K562 (cell line): Measurements from ENCODE around the gene POSTN. TPM values are rescaled to one million over a fixed set of nuclear protein-coding genes. Genes with fewer than 3 reads are reported as not detected.

Experiments
- ATAC-seq: fragments of 200-7000 bp; cut with Tn5 transposase; 3 replicates; pipeline ENCODE4 v1.9.1; 2020; ENCODE audit warnings: moderate library complexity
- BruUV-seq: library from RNA; stranded (reverse); fragments of 400-500 nt; replicated peaks from 2 replicates; lab custom pipeline; 2021; lab: Mats Ljungman, UMichigan
- CTCF ChIA-PET: fragments of 300-600 bp; formaldehyde crosslinking; extraction: SDS; loops from one replicate; lab custom pipeline; 2021; ENCODE audit warnings: low intra/inter-chr PET ratio; lab: Yijun Ruan, JAX
- POLR2A ChIA-PET: fragments of 300-600, 350-650 bp; sonication (Branson Sonifier 250); formaldehyde crosslinking; extraction: SDS; loops from one replicate; lab custom pipeline; 2021; ENCODE audit warnings: antibody characterized with exemption, inconsistent platforms; lab: Yijun Ruan, JAX
- DNase-seq, 4 experiments: peaks; one replicate each; pipeline versions ENCODE4 v3.0.0 to v3.0.0-alpha.2; 2011 to 2018; ENCODE audit warnings: low spot score in 3 of 4, mixed read lengths in 3 of 4; ENCODE audit errors: extremely low read depth in 1 of 4
- FAIRE-seq: peaks from 2 replicates; lab custom pipeline; 2011; peaks lifted over from hg19 to GRCh38; lab: Jason Lieb, UNC
- H2AFZ ChIP-seq: 2 replicates; pipeline ENCODE4 v1.6.0; 2011; ENCODE audit warnings: low read depth, low read length, control low read depth, inconsistent platforms
- H3K27ac ChIP-seq: fragments of 200-600 bp; 3 replicates; pipeline ENCODE4 v1.8.0; 2011; ENCODE audit warnings: low read depth, mild to moderate bottlenecking, control low read depth, inconsistent platforms, low read length, moderate library complexity, mixed read lengths; ENCODE audit errors: extremely low read depth
- H3K27me3 ChIP-seq, 2 experiments: fragments of 300-600 bp in 1 of 2; 2 replicates in 1 of 2; 3 replicates in 1 of 2; pipeline versions ENCODE4 v1.6.0 to v1.8.0; 2011; ENCODE audit warnings: inconsistent platforms in 2 of 2, low read length in 2 of 2, mild to moderate bottlenecking in 1 of 2, mixed read lengths in 1 of 2, moderate library complexity in 1 of 2; ENCODE audit not compliant: control insufficient read depth in 2 of 2, insufficient read depth in 2 of 2
- H3K36me3 ChIP-seq: fragments of 300-600 bp; 3 replicates; pipeline ENCODE4 v1.8.0; 2011; ENCODE audit warnings: mild to moderate bottlenecking, low read length, inconsistent platforms; ENCODE audit not compliant: control insufficient read depth, insufficient read depth
- H3K4me1 ChIP-seq, 2 experiments: fragments of 200-600 bp in 1 of 2; replicated peaks in 1 of 2; 2 replicates in 1 of 2; 3 replicates in 1 of 2; pipeline versions ENCODE4 v1.5.1 to v1.8.0; 2011; ENCODE audit warnings: inconsistent platforms in 2 of 2, low read length in 2 of 2, mild to moderate bottlenecking in 1 of 2, mixed read lengths in 1 of 2, moderate library complexity in 1 of 2; ENCODE audit not compliant: control insufficient read depth in 2 of 2, insufficient read depth in 2 of 2
- H3K4me2 ChIP-seq: 2 replicates; pipeline ENCODE4 v1.6.1; 2011; ENCODE audit warnings: low read length, control low read depth, inconsistent platforms, mixed read lengths; ENCODE audit not compliant: insufficient read depth
- H3K4me3 ChIP-seq: fragments of 200-600 bp; sonication (generic), shearing (Covaris generic); 2 replicates; pipeline ENCODE4 v1.5.1; 2016; ENCODE audit warnings: control low read depth, inconsistent platforms
- H3K79me2 ChIP-seq: fragments of 200-600 bp; 3 replicates; pipeline ENCODE4 v1.8.0; 2011; ENCODE audit warnings: low read length, inconsistent platforms; ENCODE audit not compliant: control insufficient read depth, insufficient read depth
- H3K9ac ChIP-seq, 2 experiments: 2 replicates each; pipeline versions ENCODE4 v1.6.0 to v1.6.1; 2011; ENCODE audit warnings: low read depth in 2 of 2, low read length in 2 of 2, control low read depth in 1 of 2, inconsistent platforms in 1 of 2, mild to moderate bottlenecking in 1 of 2, mixed read lengths in 1 of 2; ENCODE audit not compliant: insufficient read depth in 1 of 2
- H3K9me1 ChIP-seq: one replicate; pipeline ENCODE4 v1.6.0; 2011; ENCODE audit warnings: inconsistent platforms, mild to moderate bottlenecking, low read length, moderate library complexity; ENCODE audit not compliant: control insufficient read depth, insufficient read depth
- H3K9me3 ChIP-seq: replicated peaks from 2 replicates; pipeline ENCODE4 v1.5.1; 2011; ENCODE audit warnings: low read depth, low read length, inconsistent platforms; ENCODE audit not compliant: control insufficient read depth, insufficient read depth
- H4K20me1 ChIP-seq: replicated peaks from 2 replicates; pipeline ENCODE4 v1.6.1; 2011; ENCODE audit warnings: low read length, inconsistent platforms, mixed read lengths; ENCODE audit not compliant: control insufficient read depth, insufficient read depth
- GTF2E2 ChIP-seq: fragments of 200-800 bp; sonication (Bioruptor generic); IDR thresholded peaks from 2 replicates; pipeline ENCODE4 v1.6.1; 2016; ENCODE audit warnings: missing genetic modification characterization, missing compliant biosample characterization
- HIVEP1 ChIP-seq: fragments of 250-450 bp; sonication (Bioruptor Pico); IDR thresholded peaks from 2 replicates; pipeline ENCODE4 v1.4.0; 2020; ENCODE audit warnings: mild to moderate bottlenecking
- MECOM ChIP-seq: fragments of 250-450 bp; sonication (Bioruptor Pico); IDR thresholded peaks from 2 replicates; pipeline ENCODE4 v1.8.0; 2022; ENCODE audit warnings: inconsistent platforms
- NFIC ChIP-seq: fragments of 450-650 bp; IDR thresholded peaks from 2 replicates; pipeline ENCODE4 v1.6.1; 2017; ENCODE audit warnings: mild to moderate bottlenecking, inconsistent platforms
- SMARCA5 ChIP-seq: fragments of 450-650 bp; IDR thresholded peaks from 2 replicates; pipeline ENCODE4 v1.6.1; 2016
- SMARCC2 ChIP-seq: fragments of 450-650 bp; IDR thresholded peaks from 2 replicates; pipeline ENCODE4 v1.6.1; 2017; ENCODE audit warnings: antibody characterized with exemption, moderate library complexity, mild to moderate bottlenecking, low read depth
- ZNF140 ChIP-seq: fragments of 250-450 bp; sonication (Bioruptor Pico); IDR thresholded peaks from 2 replicates; pipeline ENCODE4 v1.8.0; 2021; ENCODE audit warnings: moderate library complexity, mild to moderate bottlenecking, inconsistent platforms
- ZNF232 ChIP-seq: sonication (generic); formaldehyde crosslinking; IDR thresholded peaks from 2 replicates; pipeline ENCODE4 v1.8.0; 2022; ENCODE audit warnings: mild to moderate bottlenecking, missing genetic modification reagents
- ZNF785 ChIP-seq: fragments of 250-450 bp; sonication (Bioruptor Pico); IDR thresholded peaks from 2 replicates; pipeline ENCODE4 v1.4.0; 2020; ENCODE audit warnings: mild to moderate bottlenecking
- WGBS: fragments of 100-300 bp; shearing (Covaris generic); methylation state at CpG from one replicate; pipeline ENCODE4 v1.1.6; 2016; ENCODE audit warnings: low coverage, mixed read lengths; ENCODE audit not compliant: insufficient coverage; ENCODE audit errors: missing lambda C conversion rate; 5-methylcytosine and 5-hydroxymethylcytosine counted together
- in situ Hi-C: fragments of 300-500 bp; cut with MboI; formaldehyde crosslinking; loops from 4 replicates; pipeline ENCODE4 v1.15.0; 2018; ENCODE audit warnings: inconsistent platforms, mixed read lengths
- intact Hi-C: fragments of 100-400 bp; cut with micrococcal nuclease; formaldehyde crosslinking; loops from 2 replicates; pipeline ENCODE4 v1.14.2; 2022
- polyA plus RNA-seq, 8 experiments: library from polyadenylated mRNA; depleted of rRNA in 4 of 8; stranded (reverse) in 5 of 8; unstranded in 3 of 8; fragments of >200 nt; fragmentation: Nextera tagmentation in 2 of 8; fragmentation: Illumina TruSeq in 1 of 8; extraction: Ambion mirVana in 2 of 8; extraction: Trizol in 1 of 8; gene quantifications; 2 replicates each; pipeline versions ENCODE4 v1.2.1 to v1.2.3, GENCODE V29; 2011 to 2014; ENCODE audit warnings: inconsistent platforms in 1 of 8, missing spikeins in 1 of 8
- total RNA-seq, 7 experiments: library from RNA; depleted of rRNA in 6 of 7; stranded (reverse); fragments of >200 nt in 6 of 7; fragmentation: Illumina TruSeq in 2 of 7; extraction: Trizol in 2 of 7; gene quantifications; 2 replicates each; pipeline versions ENCODE4 v1.2.1 to v1.2.3, GENCODE V29; 2011 to 2021; ENCODE audit warnings: low replicate concordance in 1 of 7
- TF ChIP-seq, protein P1 (sequence below): fragments of 450-650 bp; IDR thresholded peaks from 2 replicates; pipeline ENCODE4 v1.7.1; 2018; ENCODE audit warnings: mild to moderate bottlenecking, low read depth; ENCODE audit not compliant: partially characterized antibody
- TF ChIP-seq, protein P2 (sequence below): fragments of 250-450 bp; sonication (Bioruptor Pico); IDR thresholded peaks from 2 replicates; pipeline ENCODE4 v1.8.0; 2021; ENCODE audit warnings: borderline replicate concordance, mild to moderate bottlenecking, moderate library complexity; ENCODE audit not compliant: poor library complexity, severe bottlenecking
- TF ChIP-seq, protein P3 (sequence below): fragments of 200-400 bp; formaldehyde crosslinking; IDR thresholded peaks from 2 replicates; pipeline ENCODE4 v1.6.1; 2017; ENCODE audit warnings: mild to moderate bottlenecking, low read depth, low read length, moderate library complexity

POSTN gene
- total and polyA plus RNA-seq, 9 of the 15 experiments (the other 6 are each of a cell fraction or from before 2014, with no cell fraction given), result 0.01 to 0.04 TPM; not detected in 7

DNA sequence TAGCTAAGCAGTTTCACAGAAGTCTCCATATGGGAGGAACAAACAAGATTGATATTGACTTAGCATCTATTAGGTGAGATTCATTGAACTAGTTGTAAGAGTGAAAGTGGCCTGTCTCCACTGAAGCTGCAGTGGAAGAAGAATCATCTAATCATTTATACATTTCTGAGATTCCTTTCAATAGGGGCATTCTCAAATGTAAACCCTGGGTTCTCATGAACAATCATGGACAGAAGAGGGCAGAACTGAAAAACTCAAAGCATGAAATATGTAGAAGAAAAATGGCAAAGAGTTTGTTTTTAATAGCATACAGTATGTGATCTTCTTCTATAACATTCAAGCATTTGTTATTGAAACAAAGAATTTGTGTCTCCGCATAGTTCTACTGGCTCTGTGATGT, 17.6 kb upstream of the POSTN start:
- intact Hi-C loops, result no loop called here
- no peak for ATAC-seq
- TF ChIP-seq, protein P1, sequence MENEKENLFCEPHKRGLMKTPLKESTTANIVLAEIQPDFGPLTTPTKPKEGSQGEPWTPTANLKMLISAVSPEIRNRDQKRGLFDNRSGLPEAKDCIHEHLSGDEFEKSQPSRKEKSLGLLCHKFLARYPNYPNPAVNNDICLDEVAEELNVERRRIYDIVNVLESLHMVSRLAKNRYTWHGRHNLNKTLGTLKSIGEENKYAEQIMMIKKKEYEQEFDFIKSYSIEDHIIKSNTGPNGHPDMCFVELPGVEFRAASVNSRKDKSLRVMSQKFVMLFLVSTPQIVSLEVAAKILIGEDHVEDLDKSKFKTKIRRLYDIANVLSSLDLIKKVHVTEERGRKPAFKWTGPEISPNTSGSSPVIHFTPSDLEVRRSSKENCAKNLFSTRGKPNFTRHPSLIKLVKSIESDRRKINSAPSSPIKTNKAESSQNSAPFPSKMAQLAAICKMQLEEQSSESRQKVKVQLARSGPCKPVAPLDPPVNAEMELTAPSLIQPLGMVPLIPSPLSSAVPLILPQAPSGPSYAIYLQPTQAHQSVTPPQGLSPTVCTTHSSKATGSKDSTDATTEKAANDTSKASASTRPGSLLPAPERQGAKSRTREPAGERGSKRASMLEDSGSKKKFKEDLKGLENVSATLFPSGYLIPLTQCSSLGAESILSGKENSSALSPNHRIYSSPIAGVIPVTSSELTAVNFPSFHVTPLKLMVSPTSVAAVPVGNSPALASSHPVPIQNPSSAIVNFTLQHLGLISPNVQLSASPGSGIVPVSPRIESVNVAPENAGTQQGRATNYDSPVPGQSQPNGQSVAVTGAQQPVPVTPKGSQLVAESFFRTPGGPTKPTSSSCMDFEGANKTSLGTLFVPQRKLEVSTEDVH, result no peak
- TF ChIP-seq MECOM (no peak), GTF2E2 (tag) (no peak), NFIC (no peak), ZNF140 (CRISPR knock-in tag) (no peak), ZNF785 (CRISPR knock-in tag) (no peak), ZNF232 (no peak), SMARCC2 (no peak), HIVEP1 (CRISPR knock-in tag) (no peak), SMARCA5 (no peak)
- TF ChIP-seq, protein P2, sequence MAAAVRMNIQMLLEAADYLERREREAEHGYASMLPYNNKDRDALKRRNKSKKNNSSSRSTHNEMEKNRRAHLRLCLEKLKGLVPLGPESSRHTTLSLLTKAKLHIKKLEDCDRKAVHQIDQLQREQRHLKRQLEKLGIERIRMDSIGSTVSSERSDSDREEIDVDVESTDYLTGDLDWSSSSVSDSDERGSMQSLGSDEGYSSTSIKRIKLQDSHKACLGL, result no peak
- TF ChIP-seq, protein P3, sequence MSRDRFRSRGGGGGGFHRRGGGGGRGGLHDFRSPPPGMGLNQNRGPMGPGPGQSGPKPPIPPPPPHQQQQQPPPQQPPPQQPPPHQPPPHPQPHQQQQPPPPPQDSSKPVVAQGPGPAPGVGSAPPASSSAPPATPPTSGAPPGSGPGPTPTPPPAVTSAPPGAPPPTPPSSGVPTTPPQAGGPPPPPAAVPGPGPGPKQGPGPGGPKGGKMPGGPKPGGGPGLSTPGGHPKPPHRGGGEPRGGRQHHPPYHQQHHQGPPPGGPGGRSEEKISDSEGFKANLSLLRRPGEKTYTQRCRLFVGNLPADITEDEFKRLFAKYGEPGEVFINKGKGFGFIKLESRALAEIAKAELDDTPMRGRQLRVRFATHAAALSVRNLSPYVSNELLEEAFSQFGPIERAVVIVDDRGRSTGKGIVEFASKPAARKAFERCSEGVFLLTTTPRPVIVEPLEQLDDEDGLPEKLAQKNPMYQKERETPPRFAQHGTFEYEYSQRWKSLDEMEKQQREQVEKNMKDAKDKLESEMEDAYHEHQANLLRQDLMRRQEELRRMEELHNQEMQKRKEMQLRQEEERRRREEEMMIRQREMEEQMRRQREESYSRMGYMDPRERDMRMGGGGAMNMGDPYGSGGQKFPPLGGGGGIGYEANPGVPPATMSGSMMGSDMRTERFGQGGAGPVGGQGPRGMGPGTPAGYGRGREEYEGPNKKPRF, result no peak
- ChIA-PET CTCF (no interaction called here), POLR2A (no interaction called here)
- Histone ChIP-seq H3K79me2 (no peaks in the 10 kb centered on the region), H3K36me3 (no peaks in the 10 kb centered on the region), H3K9ac (no peak overlapping the region), H3K9me3 (no peaks in the 10 kb centered on the region), H2AFZ (no peak overlapping the region), H3K4me1 (no peaks in the 10 kb centered on the region), H4K20me1 (no peaks in the 10 kb centered on the region), H3K27me3 (no peaks in the 10 kb centered on the region), H3K4me3 (no peak overlapping the region), H3K4me2 (no peak overlapping the region), H3K27ac (no peak overlapping the region), H3K9me1 (no peaks in the 10 kb centered on the region)
- in situ Hi-C loops, result loop anchor here (25.0 kb wide), 1 partner anchor 504 kb away; the partner anchor contains the start of gene CSNK1A1L
- BruUV-seq, result no TSS peak
- 11% methylated on average over 1 of the region's 1 CpG for WGBS
- DNase-seq, result no peak
- FAIRE-seq, result no peak
